PC-9 (cell line): Measurements from ENCODE around the gene ZNF526. TPM values are rescaled to one million over a fixed set of nuclear protein-coding genes. Genes with fewer than 3 reads are reported as not detected.

ENCODE experiments used
- BruUV-seq: library from RNA; stranded (reverse); fragments of 400-500 nt; replicated peaks from 2 replicates; lab custom pipeline; 2021; lab: Mats Ljungman, UMichigan
- CTCF ChIA-PET: fragments of 300-600 bp; sonication (Branson Sonifier 250); formaldehyde crosslinking; loops from one replicate; lab custom pipeline; 2022; ENCODE audit warnings: antibody characterized with exemption; lab: Charles Lee
- POLR2A ChIA-PET: fragments of 300-600 bp; sonication (Branson Sonifier 250); formaldehyde crosslinking; loops from one replicate; lab custom pipeline; 2022; ENCODE audit warnings: antibody characterized with exemption; ENCODE audit not compliant: unreplicated experiment; lab: Charles Lee
- DNase-seq, 2 experiments: peaks; one replicate each; pipeline versions ENCODE4 v3.0.0 to v3.0.0-alpha.2; 2015 to 2022; ENCODE audit warnings: mixed read lengths in 1 of 2
- H2AFZ ChIP-seq: fragments of 200-600 bp; sonication (generic); 2 replicates; pipeline ENCODE4 v1.8.1; 2017; ENCODE audit warnings: antibody characterized with exemption
- H3F3A ChIP-seq: fragments of 200-600 bp; sonication (generic); 2 replicates; pipeline ENCODE4 v1.8.1; 2017; ENCODE audit warnings: antibody characterized with exemption, mild to moderate bottlenecking, low read depth; ENCODE audit not compliant: insufficient read depth
- H3K27ac ChIP-seq: fragments of 200-600 bp; sonication (generic); 2 replicates; pipeline ENCODE4 v1.6.1; 2016; ENCODE audit warnings: mixed run types
- H3K27me3 ChIP-seq: fragments of 200-600 bp; sonication (generic); 2 replicates; pipeline ENCODE4 v1.6.1; 2016; ENCODE audit warnings: low read depth, mixed run types; ENCODE audit not compliant: insufficient read depth
- H3K36me3 ChIP-seq: fragments of 200-600 bp; sonication (generic); 2 replicates; pipeline ENCODE4 v1.6.1; 2016; ENCODE audit warnings: low read depth, mixed run types
- H3K4me1 ChIP-seq: fragments of 200-600 bp; sonication (generic); replicated peaks from 2 replicates; pipeline ENCODE4 v1.6.1; 2016; ENCODE audit warnings: mixed run types; ENCODE audit not compliant: insufficient read depth
- H3K4me2 ChIP-seq: fragments of 200-600 bp; sonication (generic); 2 replicates; pipeline ENCODE4 v1.6.1; 2017; ENCODE audit warnings: mixed run types
- H3K4me3 ChIP-seq: fragments of 200-600 bp; sonication (generic); 2 replicates; pipeline ENCODE4 v1.6.1; 2016; ENCODE audit warnings: mixed run types
- H3K79me2 ChIP-seq: fragments of 200-600 bp; sonication (generic); 2 replicates; pipeline ENCODE4 v1.6.1; 2017; ENCODE audit warnings: low read depth, mixed run types
- H3K9me2 ChIP-seq: fragments of 200-600 bp; sonication (generic); 2 replicates; pipeline ENCODE4 v1.8.1; 2017; ENCODE audit warnings: mild to moderate bottlenecking; ENCODE audit not compliant: insufficient read depth
- H3K9me3 ChIP-seq: fragments of 200-600 bp; sonication (generic); 2 replicates; pipeline ENCODE4 v1.8.1; 2016; ENCODE audit warnings: low read depth; ENCODE audit not compliant: insufficient read depth
- H4K20me1 ChIP-seq: fragments of 200-600 bp; sonication (generic); 2 replicates; pipeline ENCODE4 v1.8.1; 2017; ENCODE audit not compliant: insufficient read depth
- EZH2 ChIP-seq: fragments of 200-600 bp; sonication (generic); IDR thresholded peaks from 2 replicates; pipeline ENCODE4 v1.8.0; 2017; ENCODE audit warnings: antibody characterized with exemption, low read depth
- intact Hi-C: fragments of 100-400 bp; cut with micrococcal nuclease; formaldehyde crosslinking; loops from one replicate; pipeline ENCODE4 v1.10.0; 2022; ENCODE audit not compliant: unreplicated experiment
- total RNA-seq: library from RNA; stranded (reverse); gene quantifications from 2 replicates; pipeline ENCODE4 v1.2.3, GENCODE V29; 2021
- TF ChIP-seq, protein P1 (sequence below): fragments of 200-600 bp; sonication (generic); conservative IDR thresholded peaks from 2 replicates; pipeline ENCODE4 v1.6.1; 2017; ENCODE audit warnings: mixed run types, antibody characterized with exemption, mild to moderate bottlenecking, moderate library complexity

Gene ZNF526
- total RNA-seq, 1 experiment from 2014 or later = 13.4 TPM

DNA sequence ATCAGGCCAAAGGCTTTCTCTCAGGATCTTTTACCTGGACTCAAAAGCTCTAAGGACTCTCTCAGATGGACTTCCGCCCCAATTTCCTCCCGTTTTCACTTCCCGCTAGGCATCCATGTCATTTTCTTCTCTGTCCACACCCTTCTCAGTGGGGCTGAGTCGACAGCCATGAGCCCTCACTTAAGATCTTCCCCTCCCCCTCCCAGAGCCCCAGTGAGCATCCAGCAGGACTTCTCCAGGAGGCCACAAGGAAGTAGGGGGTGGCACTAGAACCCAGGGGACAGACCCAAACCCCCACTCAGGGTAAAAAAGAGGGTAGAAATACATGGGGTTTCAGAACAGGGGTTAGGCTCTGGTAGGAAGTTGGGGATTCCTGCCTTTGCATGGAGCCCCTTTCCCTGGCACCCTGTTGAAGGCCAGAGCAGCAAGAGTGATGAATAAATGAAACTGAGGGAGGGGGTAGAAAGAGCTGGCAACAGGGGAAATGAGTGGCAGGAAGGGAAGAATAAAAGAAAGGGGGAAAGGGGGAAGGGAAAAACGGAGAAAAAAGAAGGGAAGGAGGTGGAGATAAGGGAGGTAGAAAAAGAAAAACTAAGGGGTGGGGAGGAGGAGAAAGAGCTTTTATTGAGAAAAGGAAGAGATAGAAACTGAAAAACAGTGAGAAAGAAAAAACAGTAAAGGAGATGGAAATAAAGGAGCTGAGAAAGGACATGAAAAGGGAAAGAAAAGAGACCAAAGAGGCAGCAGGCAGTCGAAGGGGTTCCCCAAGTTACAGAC lies 45.0 kb upstream of the ZNF526 start:
- DNase-seq = no peak
- H3K4me3 ChIP-seq = 0 out of 2 replicates have a peak overlapping the region, but pooled peaks have one; percentile 68

DNA sequence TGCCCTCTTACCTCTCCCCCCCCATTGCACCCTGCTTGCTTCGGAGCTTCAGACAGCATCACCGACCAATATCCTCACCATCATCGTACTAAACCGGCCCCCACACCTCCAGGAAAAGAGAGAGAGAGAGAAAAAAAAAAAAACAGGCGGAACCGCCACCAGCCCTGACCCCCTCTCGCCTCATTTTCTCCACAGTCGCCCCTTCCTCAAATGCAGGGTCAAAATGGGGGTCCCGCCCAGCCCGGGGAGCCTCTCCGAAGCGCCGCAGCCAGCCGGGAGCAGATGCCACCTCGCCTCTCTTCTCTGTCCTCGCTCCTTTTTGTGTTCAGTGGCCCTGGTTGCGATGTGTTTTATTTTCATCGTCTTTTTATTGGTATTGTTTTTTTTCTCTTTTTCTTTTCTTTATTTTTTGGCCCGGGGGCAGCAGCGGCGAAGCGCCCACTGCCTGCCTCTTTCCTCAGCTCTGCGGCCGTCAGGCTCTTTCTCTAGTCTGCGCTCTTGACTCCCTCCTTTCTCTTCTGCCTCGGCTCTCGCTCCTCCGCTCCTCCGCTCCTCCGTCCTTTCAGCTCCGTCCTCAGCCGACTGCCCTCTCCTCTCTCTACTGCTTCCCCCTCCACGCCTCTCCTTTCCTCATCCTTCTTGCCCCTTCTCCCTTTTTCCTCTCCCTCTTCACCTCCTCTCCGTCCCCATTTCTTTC lies 44.0 kb upstream of the ZNF526 start:
- DNase-seq = peak in 1 of 2 experiments; percentile 19
- Histone ChIP-seq H3K27me3 (peaks cover 37% of the 10 kb centered on the region), H3K79me2 (no peaks in the 10 kb centered on the region), H3K9me3 (no peaks in the 10 kb centered on the region), H3K4me2 (peak overlapping the region; percentile 99), H4K20me1 (0 out of 2 replicates have a peak, but pooled peaks cover 3% of the 10 kb centered on the region), H3K4me1 (peaks cover 20% of the 10 kb centered on the region), H3K4me3 (peak overlapping the region; percentile 68), H3K36me3 (no peaks in the 10 kb centered on the region), H2AFZ (peak overlapping the region; percentile 70), H3K9me2 (no peaks in the 10 kb centered on the region), H3F3A (peaks cover 15% of the 10 kb centered on the region; the same call in 1 of the 2 replicates), H3K27ac (no peak overlapping the region)
- POLR2A ChIA-PET = interaction anchor here (0.8 kb wide), 1 partner anchor 100 kb away, joined by 13 read pairs; the partner anchor contains the start of gene ZNF574
- TF ChIP-seq, protein P1, sequence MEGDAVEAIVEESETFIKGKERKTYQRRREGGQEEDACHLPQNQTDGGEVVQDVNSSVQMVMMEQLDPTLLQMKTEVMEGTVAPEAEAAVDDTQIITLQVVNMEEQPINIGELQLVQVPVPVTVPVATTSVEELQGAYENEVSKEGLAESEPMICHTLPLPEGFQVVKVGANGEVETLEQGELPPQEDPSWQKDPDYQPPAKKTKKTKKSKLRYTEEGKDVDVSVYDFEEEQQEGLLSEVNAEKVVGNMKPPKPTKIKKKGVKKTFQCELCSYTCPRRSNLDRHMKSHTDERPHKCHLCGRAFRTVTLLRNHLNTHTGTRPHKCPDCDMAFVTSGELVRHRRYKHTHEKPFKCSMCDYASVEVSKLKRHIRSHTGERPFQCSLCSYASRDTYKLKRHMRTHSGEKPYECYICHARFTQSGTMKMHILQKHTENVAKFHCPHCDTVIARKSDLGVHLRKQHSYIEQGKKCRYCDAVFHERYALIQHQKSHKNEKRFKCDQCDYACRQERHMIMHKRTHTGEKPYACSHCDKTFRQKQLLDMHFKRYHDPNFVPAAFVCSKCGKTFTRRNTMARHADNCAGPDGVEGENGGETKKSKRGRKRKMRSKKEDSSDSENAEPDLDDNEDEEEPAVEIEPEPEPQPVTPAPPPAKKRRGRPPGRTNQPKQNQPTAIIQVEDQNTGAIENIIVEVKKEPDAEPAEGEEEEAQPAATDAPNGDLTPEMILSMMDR = no peak
- TF ChIP-seq EZH2 = peak; percentile 68; the same call in 1 of the 2 replicates
- CTCF ChIA-PET = interaction anchor here (0.5 to 1.1 kb wide), 6 partner anchors 63 to 1380 kb away, joined by 3 to 7 read pairs (median 4); partner anchors contain the start of gene CEACAM6
- no TSS peak for BruUV-seq
- intact Hi-C loops = no loop called here

More for the DNA sequence above, 45.0 kb upstream of the ZNF526 start:
- Histone ChIP-seq H3K4me1 (peaks cover 23% of the 10 kb centered on the region), H3K27ac (no peak overlapping the region), H3F3A (peaks cover 18% of the 10 kb centered on the region; the same call in 1 of the 2 replicates), H3K36me3 (no peaks in the 10 kb centered on the region), H3K27me3 (peaks cover 37% of the 10 kb centered on the region), H3K4me2 (peak overlapping the region; percentile 99; the same call in 1 of the 2 replicates), H3K9me2 (no peaks in the 10 kb centered on the region), H2AFZ (no peak overlapping the region), H3K9me3 (no peaks in the 10 kb centered on the region), H3K79me2 (no peaks in the 10 kb centered on the region), H4K20me1 (0 out of 2 replicates have a peak, but pooled peaks cover 3% of the 10 kb centered on the region)
- no TSS peak for BruUV-seq
- TF ChIP-seq, protein P1 = no peak
- TF ChIP-seq EZH2 = no peak
- ChIA-PET CTCF (interaction anchor here (0.6 kb wide), 1 partner anchor 51 kb away, joined by 3 read pairs; no protein-coding TSS in a partner anchor), POLR2A (no interaction called here)
- intact Hi-C loops = no loop called here

DNA sequence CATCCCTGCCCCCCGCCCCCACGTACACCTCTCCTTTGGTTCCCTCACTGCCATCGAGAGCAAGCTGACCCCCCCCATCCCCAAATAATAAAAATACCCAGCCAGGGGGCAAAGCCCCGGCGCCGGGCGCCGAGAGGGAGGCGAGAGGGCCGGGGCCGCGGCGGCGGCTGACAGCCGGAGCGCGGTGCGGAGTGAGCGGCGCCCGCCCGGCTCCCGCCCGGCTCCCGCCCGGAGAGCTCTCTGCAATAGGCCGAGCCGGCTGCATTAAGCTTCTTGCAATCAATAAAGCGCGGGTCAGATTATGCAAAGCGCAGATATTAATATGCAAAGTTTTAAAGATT lies 43.5 kb upstream of the ZNF526 start:
- H3K4me1 ChIP-seq = peaks cover 15% of the 10 kb centered on the region
- 0 out of 2 replicates have a peak, but pooled peaks cover 3% of the 10 kb centered on the region for H4K20me1 ChIP-seq
- H3K27me3 ChIP-seq = peaks cover 37% of the 10 kb centered on the region
- H3K27ac ChIP-seq = no peak overlapping the region
- TF ChIP-seq, protein P1 = no peak
- TF ChIP-seq EZH2 = no peak
- peak overlapping the region; percentile 68 for H3K4me3 ChIP-seq
- peak overlapping the region; percentile 70 for H2AFZ ChIP-seq
- intact Hi-C loops = no loop called here
- no peaks in the 10 kb centered on the region for H3K36me3 ChIP-seq
- BruUV-seq = no TSS peak
- no peaks in the 10 kb centered on the region for H3K9me3 ChIP-seq
- H3K4me2 ChIP-seq = peak overlapping the region; percentile 99
- POLR2A ChIA-PET = interaction anchor here (0.8 kb wide), 1 partner anchor 101 kb away, joined by 13 read pairs; the partner anchor contains the start of gene ZNF574
- DNase-seq = no peak
- H3F3A ChIP-seq = peaks cover 10% of the 10 kb centered on the region; the same call in 1 of the 2 replicates
- no peaks in the 10 kb centered on the region for H3K9me2 ChIP-seq
- CTCF ChIA-PET = interaction anchor here (0.5 to 1.1 kb wide), 9 partner anchors 44 to 1379 kb away, joined by 3 to 13 read pairs (median 4); partner anchors contain the start of gene CEACAM6
- H3K79me2 ChIP-seq = no peaks in the 10 kb centered on the region
